NCI-H1105 treated with DMSO at 0.1 percent for 48 hours (cell line): ENCODE data around the gene NLGN3.
"Not testable (repeated sequence)": the region's sequence is repeated elsewhere in the genome, so short reads cannot be mapped to it uniquely, and the experiment has no call there.

Experiments
- DNase-seq: peaks from one replicate; lab custom pipeline; 2025; lab: John Stamatoyannopoulos, UW

Gene NLGN3

GRCh38 chrX:71169586-71169985 lies 24.9 kb downstream of the NLGN3 start:
- DNase-seq, result no peak

- DNase-seq, result no peak
Observed at GRCh38 chrX:71170660-71171059, 26.0 kb downstream of the NLGN3 start.

GRCh38 chrX:71171110-71171801 lies 26.6 kb downstream of the NLGN3 start:
- DNase-seq, result no peak

- DNase-seq, result no peak
Observed at GRCh38 chrX:71173440-71173839, 28.8 kb downstream of the NLGN3 start.

GRCh38 chrX:71174795-71175194 lies 30.2 kb downstream of the NLGN3 start:
- no peak for DNase-seq

- no peak for DNase-seq
Observed at GRCh38 chrX:71175531-71175930, 30.9 kb downstream of the NLGN3 start.

GRCh38 chrX:71177327-71177726 lies 32.7 kb downstream of the NLGN3 start:
- no peak for DNase-seq

- peak; percentile 46 for DNase-seq
Observed at GRCh38 chrX:71178908-71179307, 34.3 kb downstream of the NLGN3 start.

- DNase-seq, result not testable (repeated sequence)
Observed at GRCh38 chrX:71180579-71181265, 36.1 kb downstream of the NLGN3 start.

GRCh38 chrX:71181558-71181909 lies 36.9 kb downstream of the NLGN3 start:
- DNase-seq, result no peak

GRCh38 chrX:71181910-71182799 lies 37.5 kb downstream of the NLGN3 start:
- DNase-seq, result peak; percentile 94

- no peak for DNase-seq
Observed at GRCh38 chrX:71182871-71183270, 38.2 kb downstream of the NLGN3 start.

GRCh38 chrX:71183341-71183740 lies 38.7 kb downstream of the NLGN3 start:
- no peak for DNase-seq

GRCh38 chrX:71184092-71184491 lies 39.5 kb downstream of the NLGN3 start:
- DNase-seq, result no peak

- peak; percentile 44 for DNase-seq
Observed at GRCh38 chrX:71184803-71185495, 40.3 kb downstream of the NLGN3 start.

GRCh38 chrX:71191248-71191647 lies 46.6 kb downstream of the NLGN3 start:
- no peak for DNase-seq

- DNase-seq, result no peak
Observed at GRCh38 chrX:71195964-71196649, 51.5 kb downstream of the NLGN3 start.

- no peak for DNase-seq
Observed at GRCh38 chrX:71198066-71198465, 53.4 kb downstream of the NLGN3 start.

- DNase-seq, result no peak
Observed at GRCh38 chrX:71199252-71200008, 54.8 kb downstream of the NLGN3 start.

- DNase-seq, result no peak
Observed at GRCh38 chrX:71210816-71211215, 66.2 kb downstream of the NLGN3 start.

GRCh38 chrX:71212536-71212935 lies 67.9 kb downstream of the NLGN3 start:
- no peak for DNase-seq
